NCI-H1417 treated with DMSO at 0.1 percent for 48 hours (cell line): ENCODE data around the gene KCNS1.
"Not testable (repeated sequence)": the region's sequence is repeated elsewhere in the genome, so short reads cannot be mapped to it uniquely, and the experiment has no call there.

ENCODE experiments used
- DNase-seq: peaks from one replicate; lab custom pipeline; 2025; lab: John Stamatoyannopoulos, UW

The KCNS1 gene

DNA sequence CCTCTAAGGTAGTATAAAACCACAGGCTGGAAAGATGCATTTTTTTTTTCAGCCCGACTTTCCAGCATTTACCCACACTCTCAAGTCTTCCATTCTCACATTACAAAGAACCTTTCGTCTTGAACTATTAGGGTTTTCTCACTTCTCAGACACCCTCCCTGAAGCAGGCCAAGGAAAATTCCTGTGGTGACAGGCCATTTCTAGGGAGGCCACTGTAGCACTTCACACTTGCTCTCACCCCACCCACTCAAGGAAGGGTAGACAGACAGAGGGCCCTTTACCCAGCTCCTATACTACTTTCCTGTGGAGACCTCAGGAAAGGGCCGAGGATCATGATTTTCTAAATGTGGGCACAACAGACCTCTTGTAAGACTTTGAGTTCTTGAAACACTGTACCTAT is 27.7 kb downstream of the KCNS1 start:
- DNase-seq = no peak

DNA sequence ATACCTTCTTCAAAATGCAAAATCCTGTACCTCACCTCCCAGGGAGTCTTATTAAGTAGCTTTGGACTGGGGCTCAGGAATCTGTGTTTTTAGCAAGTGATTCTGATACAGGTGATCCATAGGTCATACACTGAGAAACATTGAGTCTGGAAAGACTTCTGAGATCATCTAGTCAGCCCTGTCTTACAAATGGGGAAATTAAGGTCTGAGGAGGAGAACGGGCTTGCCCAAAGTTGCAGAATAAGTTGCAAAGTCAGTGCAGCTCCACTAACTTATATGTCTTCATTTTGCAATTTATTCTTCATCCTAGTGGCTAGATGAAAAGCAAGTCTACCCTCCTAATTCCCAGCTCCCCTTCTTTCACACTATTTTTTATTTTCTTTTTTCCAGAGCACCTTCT is 28.9 kb downstream of the KCNS1 start:
- DNase-seq = no peak

DNA sequence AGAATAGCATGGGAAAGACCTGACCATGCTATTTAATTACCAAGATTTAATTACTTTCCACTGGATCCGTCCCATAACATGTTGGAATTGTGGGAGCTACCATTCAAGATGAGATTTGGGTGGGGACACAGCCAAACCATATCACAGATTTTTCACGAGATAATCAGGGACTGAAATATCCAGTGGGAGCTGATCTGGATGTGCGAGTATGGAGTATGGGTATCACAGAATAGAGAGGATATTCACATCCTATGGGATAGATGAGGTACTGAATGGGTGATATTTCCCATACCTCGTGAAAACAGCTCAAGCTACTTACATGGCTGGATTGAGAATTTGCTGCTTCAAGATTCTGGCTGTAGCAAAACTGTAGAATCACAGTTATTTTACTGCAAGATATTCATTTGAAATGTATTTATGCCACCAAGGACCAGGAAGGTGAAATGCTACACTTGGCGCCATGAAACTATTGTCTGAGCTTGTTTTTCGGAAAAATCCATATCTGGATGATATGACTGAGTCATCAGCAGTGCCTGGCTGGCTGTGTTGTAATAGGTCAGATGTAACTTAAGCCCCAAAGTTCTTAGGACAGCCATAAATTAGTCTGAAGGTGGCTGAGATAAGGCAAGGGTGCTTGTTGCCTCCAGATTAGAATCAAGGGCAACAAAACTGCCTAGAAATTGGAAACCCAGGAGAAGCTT is 29.8 kb downstream of the KCNS1 start:
- no peak for DNase-seq

DNA sequence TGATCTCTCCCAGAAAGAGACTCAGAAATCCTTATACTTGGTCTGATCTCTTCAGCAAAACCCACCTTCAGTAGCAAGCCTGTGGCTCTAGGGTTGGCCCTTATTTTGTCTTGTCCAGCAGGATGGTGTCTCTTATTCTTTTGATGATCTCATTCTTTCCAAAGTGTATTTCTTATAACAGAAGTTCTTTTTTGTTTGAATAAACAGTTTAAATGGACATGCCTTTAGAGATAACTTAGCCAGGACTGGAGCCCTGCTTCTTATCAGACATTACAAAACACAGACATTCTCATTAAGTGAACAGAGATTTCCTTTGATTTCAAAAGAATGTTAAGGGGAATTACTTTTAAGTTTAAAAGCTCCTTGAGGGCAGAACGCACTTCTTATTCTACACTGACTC is 31.7 kb downstream of the KCNS1 start:
- no peak for DNase-seq

DNA sequence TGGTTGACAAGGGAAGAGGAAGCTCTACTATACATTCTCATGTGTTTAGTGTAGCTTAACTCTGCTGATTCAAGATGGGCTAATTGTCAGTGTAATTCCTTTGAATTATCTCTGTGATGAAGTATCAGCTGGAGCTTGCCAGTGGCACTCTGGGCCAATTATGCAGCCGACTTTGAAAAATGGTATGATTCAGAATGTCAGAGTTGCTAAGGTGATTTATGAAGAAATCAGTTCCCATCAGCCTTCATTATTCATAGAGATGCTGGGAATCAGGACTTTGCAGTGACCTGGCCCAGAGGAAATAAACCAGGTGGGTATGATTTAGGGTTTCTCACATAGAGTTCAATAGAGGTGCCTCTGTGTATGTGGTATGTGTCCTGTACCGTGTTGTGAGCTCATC is 33.4 kb downstream of the KCNS1 start:
- DNase-seq = no peak

DNA sequence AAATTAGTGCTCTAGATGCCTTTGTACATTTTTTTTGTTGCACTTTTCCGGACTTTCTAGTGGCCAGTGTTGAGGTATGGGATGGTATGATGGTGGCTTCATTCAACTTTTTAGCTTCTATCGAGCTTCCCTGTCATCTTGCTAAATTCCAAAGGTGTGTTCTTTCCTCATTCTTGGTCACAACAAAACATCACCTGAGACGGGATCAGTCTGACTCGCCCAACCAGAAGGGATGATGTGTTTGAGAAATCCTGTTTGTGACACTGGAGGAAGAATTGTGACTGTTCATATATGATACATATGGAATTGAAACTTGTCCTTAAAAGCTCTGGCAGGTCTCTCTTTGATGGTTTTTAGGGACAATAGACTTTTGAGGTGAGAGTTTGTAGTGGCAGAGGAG is 33.8 kb downstream of the KCNS1 start:
- DNase-seq = no peak

DNA sequence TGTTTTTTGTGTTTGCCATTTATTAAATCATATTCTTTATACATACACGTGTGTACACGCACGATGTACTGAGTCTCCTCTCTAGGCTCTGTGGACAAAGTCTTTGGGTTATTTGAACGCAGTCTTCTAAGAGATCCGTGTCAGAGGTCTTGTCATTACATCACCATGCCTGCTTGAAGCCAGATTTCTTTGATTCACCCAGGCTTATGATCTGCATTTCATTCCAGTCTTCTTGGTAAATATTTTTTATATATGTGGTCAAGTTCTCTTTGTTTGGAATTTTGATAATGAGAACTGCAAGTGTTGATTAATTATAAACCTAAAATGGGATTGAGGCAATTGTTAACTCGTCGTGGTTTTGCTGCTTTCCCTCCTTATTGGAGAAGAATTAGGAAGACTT is 34.6 kb downstream of the KCNS1 start:
- DNase-seq = no peak

DNA sequence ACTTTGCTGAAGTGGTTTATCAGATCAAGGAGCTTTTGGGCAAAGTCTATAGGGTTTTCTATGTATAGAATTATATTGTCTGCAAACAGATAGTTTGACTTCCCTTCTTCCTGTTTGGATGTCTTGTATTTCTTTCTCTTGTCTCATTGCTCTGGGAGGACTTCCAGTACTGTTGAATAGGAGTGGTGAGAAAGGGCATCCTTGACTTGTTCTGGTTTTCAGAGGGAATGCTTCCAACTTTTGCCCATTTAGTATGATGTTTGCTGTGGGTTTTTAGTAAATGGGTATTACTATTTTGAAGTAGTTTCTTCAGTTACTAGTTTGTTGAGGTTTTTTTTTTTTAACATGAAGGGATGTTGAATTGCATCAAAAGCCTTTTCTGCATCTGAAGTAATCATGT is 36.1 kb downstream of the KCNS1 start:
- no peak for DNase-seq

DNA sequence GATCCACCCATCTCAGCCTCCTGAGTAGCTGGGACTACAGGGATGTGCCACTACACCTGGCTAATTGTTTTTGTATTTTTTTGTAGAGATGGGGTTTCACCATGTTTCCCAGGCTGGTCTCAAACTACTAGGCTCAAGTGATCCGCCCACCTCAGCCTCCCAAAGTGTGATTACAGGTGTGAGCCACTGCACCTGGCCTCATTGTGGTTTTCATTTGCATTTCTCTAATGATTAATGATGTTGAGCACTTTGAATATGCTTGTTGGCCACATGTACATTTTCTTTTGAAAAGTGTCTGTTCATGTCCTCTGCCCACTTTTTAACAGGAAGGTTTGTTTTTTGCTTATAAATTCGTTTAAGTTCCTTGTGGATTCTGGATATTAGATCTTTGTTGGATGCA is 37.8 kb downstream of the KCNS1 start:
- not testable (repeated sequence) for DNase-seq

DNA sequence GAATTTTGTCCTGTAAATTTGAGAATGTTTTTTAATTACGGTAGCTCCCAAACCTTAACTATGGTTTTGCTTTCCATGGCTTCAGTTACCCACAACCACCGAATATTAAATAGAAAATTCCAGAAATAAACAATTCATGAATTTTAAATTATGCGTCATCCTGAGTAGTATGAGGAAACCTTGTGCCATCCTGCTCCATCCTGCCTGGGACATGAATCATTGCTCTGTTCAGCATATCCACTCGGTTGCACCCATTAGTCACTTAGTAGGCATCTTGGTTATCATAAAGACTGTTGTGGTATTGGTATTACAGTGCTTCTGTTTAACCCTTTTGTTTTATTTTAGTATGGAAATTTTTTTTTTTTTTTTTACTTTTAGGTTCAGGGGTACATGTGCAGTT is 39.7 kb downstream of the KCNS1 start:
- no peak for DNase-seq

DNA sequence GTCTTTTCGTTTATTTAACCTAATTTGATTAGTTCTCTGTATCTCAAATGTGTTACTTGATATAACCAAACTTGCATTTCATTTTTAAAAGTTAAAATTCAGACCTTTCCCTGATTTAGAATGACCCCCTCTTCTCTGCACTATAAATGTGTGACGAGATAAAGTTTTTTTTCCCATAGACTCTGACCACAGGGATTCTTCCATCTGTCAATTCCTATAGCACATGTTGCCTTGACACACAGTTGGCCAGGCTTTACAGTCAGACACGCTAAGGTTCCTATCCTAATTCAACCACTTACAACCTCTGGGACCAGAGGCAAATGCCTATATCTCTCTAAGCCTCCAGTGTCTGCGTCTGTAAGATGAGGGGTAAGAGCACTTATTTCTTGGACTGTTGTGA is 40.6 kb downstream of the KCNS1 start:
- DNase-seq = no peak

DNA sequence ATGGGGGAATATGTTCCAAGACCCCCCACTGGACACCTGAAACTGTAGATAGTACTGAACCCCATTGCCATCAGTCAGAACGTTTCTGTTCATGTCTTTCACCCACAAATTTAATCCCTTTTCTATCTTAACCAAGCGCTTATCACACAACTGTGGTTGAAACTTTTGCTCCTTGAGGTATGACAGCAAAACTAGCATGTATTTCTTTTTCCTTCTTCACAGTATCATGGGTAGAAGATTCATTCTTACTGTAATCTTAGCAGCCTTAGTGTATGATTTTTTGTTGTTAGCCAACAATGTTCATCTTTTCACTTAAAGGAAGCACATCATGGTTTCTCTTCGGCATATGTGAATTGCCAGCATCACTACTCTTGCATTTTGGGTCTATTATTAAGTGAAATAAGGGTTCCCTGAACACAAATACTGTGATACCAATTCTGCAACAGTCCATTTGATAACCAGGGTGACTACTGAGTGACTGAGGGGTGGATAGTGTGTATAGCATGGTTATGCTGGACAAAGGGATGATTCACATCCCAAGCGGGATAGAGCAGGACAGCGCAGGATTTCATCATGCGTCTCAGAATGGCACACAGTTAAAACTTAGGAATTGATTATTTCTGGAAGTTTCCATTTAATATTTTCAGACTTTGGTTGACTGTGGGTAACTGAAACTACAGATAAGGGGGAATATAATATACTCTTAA is 41.8 kb downstream of the KCNS1 start:
- no peak for DNase-seq

DNA sequence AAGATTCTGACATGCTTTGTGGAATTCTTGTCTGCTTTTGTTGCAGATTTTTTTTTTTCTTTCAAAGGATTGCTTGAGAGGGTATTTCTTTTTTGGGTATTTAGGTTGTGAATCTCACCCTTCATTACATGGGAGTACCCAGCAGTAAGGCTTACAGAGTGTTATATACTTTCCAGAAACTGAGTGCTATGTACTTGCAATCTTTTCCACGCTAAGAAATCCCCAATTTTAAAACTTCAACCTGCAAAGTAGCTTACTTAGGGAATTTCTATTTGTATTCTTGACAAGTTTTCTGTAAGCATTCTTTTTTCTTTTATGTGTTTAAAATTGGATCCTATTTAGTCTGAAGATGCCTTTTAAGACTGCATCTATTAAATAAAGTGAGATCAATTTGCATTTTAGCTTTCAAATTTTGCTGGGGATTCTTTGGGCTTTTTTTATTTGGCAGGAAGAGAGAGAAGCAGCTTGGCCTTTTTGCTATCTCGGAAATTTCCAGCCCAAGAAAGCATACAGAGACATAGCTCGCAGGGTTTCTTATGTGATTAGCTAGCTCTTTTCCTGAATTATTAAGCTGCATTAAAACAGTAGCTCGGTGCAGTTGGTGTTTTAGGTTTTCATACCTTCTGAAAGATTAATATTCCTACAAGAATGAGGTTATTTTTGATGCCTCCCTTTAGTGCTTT is 42.6 kb downstream of the KCNS1 start:
- DNase-seq = no peak

DNA sequence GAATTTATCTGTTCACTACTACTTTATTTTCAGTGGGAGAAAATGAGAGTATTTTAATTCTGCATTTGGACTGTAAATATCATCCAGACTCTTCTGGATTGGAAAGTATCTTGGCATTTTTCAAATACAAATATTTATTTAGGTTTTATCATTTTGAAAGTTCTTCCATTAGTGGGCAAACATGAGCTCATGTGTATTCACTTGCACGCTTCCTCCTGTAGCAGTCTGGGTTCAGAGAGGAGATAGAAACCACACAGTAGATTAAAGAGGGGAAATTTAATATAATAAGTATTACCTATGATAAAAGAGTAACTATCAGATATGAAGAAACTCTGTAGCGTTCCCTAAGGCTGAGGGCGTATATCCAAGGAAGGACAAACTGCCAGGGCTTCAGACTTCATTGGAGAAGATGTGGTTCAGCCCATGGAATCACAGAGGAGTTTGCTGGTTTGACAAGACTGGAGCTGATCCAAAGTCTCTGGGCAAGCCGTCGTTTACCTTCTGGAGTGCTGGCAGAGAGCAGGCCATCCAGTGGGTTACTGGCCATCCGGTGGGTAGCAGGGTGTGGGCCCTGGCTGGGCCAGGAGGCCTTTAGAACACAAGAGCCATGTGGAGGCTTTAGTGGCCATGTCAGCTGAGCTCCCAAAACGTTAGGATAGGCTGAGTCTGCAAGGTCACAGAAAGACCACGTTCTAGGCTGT is 44.3 kb downstream of the KCNS1 start:
- DNase-seq = no peak

DNA sequence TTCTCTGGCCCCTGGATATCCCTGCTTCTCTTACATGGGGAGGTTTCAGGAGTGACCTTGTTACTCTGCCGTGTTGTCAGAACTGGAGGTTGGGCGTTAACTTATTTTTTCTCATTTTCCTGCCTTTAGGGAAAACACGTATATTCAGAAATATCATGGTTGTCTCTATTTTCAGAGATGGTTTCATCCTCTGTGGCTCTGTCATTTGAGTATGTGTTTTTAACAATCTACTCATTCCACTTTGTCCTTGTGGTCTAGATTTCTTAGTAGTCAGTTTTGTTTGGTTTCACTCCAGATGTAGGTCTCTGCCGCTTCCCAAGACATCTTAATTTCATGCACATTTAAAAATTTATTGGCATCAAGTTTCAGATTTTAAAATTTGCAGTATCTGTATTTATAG is 45.9 kb downstream of the KCNS1 start:
- no peak for DNase-seq

DNA sequence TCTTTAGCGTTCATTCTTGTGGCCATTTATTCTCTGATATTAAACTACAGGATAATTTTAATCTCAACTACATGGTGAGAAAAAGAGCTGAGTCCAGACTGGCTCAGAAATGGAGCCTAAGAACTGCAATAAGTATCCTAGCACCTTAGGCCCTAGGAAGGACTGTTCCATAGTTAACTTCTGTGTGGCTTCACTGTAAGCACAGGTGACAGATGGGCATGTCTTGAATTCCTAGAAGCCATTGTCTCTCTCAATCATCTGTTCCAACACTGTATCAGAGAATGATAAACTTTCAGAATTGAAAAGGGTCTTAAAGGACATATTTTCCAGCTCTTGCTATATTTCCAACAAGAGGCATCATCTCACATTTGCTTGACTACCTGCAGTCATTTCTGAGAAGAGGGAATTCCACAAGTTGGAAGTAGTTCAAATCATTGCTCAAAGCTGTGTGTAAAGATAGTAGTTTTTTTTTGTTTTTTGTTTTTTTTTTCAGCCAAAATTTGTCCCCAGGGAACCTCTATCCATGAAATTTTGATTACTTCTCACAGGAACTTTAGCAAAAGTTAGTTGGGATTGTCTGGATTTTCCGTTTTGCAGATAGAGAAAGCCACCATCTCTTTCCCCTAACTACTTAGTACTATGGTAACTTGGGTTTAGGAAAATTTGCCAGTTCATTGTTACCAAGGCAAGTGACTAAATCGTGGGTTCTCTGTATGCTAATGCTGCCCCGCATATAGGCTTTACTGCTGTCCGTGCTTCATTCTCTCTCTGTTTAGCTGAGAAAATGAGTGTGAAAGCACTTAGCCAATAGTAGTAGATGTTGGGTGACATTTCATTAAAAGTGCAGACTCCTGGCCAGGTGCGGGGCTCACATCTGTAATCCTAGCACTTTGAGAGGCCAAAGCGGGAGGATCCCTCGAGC is 47.2 kb downstream of the KCNS1 start:
- no peak for DNase-seq

DNA sequence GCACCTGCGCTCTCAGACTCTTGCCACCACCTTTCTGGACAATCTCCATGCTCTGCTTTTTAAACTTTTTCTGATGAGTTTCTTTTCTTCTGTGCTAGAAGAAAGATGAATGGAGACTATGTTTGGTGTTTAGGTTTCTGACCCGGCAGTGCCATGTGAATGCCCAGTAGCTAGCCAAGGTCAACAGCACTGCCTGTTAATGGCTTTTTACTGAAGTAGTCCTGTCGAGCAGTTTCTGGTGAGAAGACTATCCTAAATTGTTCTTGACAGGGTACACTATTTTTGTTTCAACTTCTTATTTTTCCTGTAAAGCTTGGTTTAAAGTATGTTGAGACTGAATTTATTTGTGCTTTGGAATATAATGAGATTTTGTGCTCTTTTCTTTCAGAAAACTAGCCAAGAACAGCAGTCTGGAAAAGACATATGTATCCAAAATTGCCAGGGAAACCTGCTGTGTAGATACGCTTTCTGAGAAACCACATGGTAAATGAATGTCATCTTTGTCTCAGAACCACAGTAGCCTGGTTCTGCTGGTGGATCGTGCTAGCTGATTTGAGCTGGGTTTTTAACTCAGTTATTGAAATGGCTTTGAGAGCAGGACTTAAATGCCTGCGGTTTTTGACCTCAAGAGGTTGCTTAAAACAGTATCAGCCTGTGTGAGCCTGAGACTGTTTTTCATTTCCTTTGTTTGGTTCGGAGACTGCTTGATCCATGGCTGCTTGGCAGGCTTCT is 48.1 kb downstream of the KCNS1 start:
- DNase-seq = no peak

DNA sequence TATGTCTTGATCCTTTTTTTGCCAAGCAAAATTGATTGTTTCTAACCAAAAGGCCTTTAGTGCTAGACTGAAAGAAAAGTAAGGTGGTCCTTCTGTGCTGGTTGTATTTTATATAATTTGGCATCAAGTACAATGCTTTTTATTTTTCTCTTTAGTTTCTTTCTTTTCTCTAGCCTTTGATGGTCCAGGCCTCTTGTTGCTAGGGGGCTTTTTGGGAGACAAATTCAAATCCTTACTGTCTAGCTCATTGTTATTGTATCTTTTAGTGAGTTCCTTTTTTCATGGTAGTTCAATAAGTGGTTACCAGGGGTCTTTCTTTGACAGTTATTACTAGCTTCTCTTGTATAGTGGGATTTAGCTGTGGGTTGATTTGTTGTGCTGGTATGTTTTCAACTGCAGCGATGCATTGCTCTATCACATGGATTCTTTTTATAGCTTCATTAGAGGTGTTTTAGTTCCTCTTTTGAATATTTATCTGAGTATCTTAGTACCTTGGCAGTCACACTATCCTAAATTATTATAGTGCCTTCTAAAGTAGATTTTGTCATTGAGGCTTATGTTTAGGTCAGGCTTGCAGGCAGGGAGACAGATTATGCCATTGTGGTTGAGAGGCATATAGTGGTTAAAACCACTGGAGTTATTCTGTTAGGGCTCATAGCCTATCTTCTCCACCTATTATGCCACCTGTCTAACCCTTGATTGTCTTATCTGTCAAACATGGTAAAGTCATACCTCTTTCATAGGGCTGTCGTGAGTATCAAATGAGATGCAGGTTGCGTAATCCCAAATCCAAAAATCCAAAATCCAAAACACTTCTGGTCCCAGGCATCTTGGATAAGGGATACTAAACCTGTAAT is 49.5 kb downstream of the KCNS1 start:
- DNase-seq = no peak

DNA sequence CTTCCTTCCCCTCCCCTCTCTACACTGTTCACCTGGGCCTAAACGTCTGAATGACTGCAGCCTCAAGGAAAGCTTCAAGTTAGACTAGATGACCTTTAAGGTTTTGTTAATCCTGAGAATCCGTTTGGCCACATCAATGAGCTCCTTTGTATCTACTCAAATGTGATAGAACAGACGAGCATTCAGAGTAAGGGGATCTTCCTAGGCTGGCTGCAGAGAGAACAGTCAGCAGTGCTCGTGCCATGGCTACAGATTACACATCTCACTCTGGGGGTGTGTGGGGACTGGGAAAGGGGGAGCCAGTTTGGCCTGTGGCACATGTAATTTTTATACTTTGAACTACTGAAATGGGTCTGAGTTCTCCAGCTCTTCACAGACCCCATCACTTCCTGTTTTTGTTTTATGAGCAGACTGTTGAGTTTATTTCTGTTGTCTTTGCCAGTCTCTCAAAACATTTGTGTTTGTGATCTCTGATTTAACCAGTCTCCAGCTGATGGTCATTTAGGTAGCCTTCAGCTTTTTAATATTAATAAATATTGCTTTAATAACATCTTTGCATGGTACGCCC is 50.9 kb downstream of the KCNS1 start:
- DNase-seq = no peak

DNA sequence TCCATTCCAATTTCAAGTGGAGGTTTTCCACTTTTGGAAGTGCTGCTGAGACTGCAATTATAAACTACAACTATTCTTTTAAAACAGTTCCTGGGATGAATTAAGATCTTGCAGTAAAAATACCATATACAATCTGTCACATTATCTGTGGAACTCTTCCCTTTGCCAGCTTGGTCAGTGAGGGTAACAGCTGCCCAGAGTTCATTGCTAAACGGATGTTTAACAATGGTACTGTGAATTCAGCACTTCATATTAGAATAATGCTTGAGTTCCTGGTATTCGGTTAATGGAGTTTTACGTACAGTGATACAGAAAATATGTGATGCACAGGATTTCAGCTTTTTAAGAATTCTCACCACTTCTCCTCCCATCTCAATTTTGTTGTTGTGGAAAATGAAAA is 51.5 kb downstream of the KCNS1 start:
- DNase-seq = no peak
